Liver (tissue), 9 donors: ENCODE measurements around the gene ADNP2. TPM values are rescaled to one million over a fixed set of nuclear protein-coding genes. Genes with fewer than 3 reads are reported as not detected.

ENCODE experiments used
- DNase-seq: peaks from one replicate; pipeline ENCODE4 v3.0.0-alpha.2; 2017; ENCODE audit warnings: low spot score
- H3K27ac ChIP-seq, 2 donors: one replicate each; pipeline ENCODE4 v1.7.0; 2013; ENCODE audit warnings: inconsistent platforms in 2 of 2, low read length in 2 of 2, control low read depth in 1 of 2, low read depth in 1 of 2, mild to moderate bottlenecking in 1 of 2
- H3K27me3 ChIP-seq, 4 donors: one replicate each; pipeline versions ENCODE4 v1.6.1 to v1.7.0; 2013; ENCODE audit warnings: low read length in 3 of 4, inconsistent platforms in 1 of 4, mild to moderate bottlenecking in 1 of 4, moderate library complexity in 1 of 4; ENCODE audit not compliant: control insufficient read depth in 4 of 4, insufficient read depth in 4 of 4
- H3K36me3 ChIP-seq, 4 donors: one replicate each; pipeline versions ENCODE4 v1.6.1 to v1.7.0; 2013; ENCODE audit warnings: low read length in 3 of 4, mild to moderate bottlenecking in 3 of 4, low read depth in 1 of 4, moderate library complexity in 1 of 4; ENCODE audit not compliant: control insufficient read depth in 4 of 4, insufficient read depth in 3 of 4
- H3K4me1 ChIP-seq, 4 donors: one replicate each; pipeline versions ENCODE4 v1.6.1 to v1.7.0; 2013; ENCODE audit warnings: low read length in 3 of 4, mild to moderate bottlenecking in 3 of 4, moderate library complexity in 1 of 4; ENCODE audit not compliant: control insufficient read depth in 4 of 4, insufficient read depth in 4 of 4
- H3K4me3 ChIP-seq, 3 donors: one replicate each; pipeline versions ENCODE4 v1.6.1 to v1.7.0; 2013; ENCODE audit warnings: low read length in 3 of 3, control low read depth in 1 of 3, low read depth in 1 of 3, mild to moderate bottlenecking in 1 of 3
- H3K9ac ChIP-seq, 2 donors: one replicate each; pipeline ENCODE4 v1.7.0; 2013; ENCODE audit warnings: low read length in 2 of 2, mild to moderate bottlenecking in 2 of 2, moderate library complexity in 2 of 2, control low read depth in 1 of 2, low read depth in 1 of 2
- H3K9me3 ChIP-seq, 4 donors: one replicate each; pipeline versions ENCODE4 v1.6.1 to v1.7.0; 2013; ENCODE audit warnings: low read length in 3 of 4; ENCODE audit not compliant: control insufficient read depth in 4 of 4
- CTCF ChIP-seq: fragments of 150-350 bp; IDR thresholded peaks from 2 replicates; pipeline ENCODE4 v1.5.1; 2017; ENCODE audit warnings: improper control_type of control experiment, low read depth, low read length; ENCODE audit not compliant: missing input control
- FOXA1 ChIP-seq: IDR thresholded peaks from 2 replicates; pipeline ENCODE4 v1.6.1; 2016; ENCODE audit warnings: antibody characterized with exemption
- FOXA2 ChIP-seq: IDR thresholded peaks from 2 replicates; pipeline ENCODE4 v1.6.1; 2016; ENCODE audit warnings: antibody characterized with exemption
- GABPA ChIP-seq, 2 donors: IDR thresholded peaks in 1 of 2; conservative IDR thresholded peaks in 1 of 2; 2 replicates each; pipeline ENCODE4 v1.6.1; 2016; ENCODE audit warnings: antibody characterized with exemption in 2 of 2, mild to moderate bottlenecking in 1 of 2, moderate library complexity in 1 of 2
- HNF4A ChIP-seq, 2 donors: conservative IDR thresholded peaks; 2 replicates each; pipeline ENCODE4 v1.6.1; 2016; ENCODE audit warnings: antibody characterized with exemption in 2 of 2, mild to moderate bottlenecking in 2 of 2
- HNF4G ChIP-seq: IDR thresholded peaks from 2 replicates; pipeline ENCODE4 v1.6.1; 2016; ENCODE audit warnings: antibody characterized with exemption
- JUND ChIP-seq, 2 donors: IDR thresholded peaks; 2 replicates each; pipeline ENCODE4 v1.6.1; 2016; ENCODE audit warnings: antibody characterized with exemption in 2 of 2
- NR2F2 ChIP-seq: IDR thresholded peaks from 2 replicates; pipeline ENCODE4 v1.6.1; 2016; ENCODE audit warnings: antibody characterized with exemption
- RAD21 ChIP-seq, 2 donors: IDR thresholded peaks; 2 replicates each; pipeline ENCODE4 v1.6.1; 2016; ENCODE audit warnings: antibody characterized with exemption in 2 of 2, mild to moderate bottlenecking in 2 of 2
- REST ChIP-seq: IDR thresholded peaks from 2 replicates; pipeline ENCODE4 v1.6.1; 2016; ENCODE audit warnings: antibody characterized with exemption, mild to moderate bottlenecking
- RXRA ChIP-seq, 2 donors: IDR thresholded peaks; 2 replicates each; pipeline ENCODE4 v1.6.1; 2017 to 2018; ENCODE audit warnings: antibody characterized with exemption in 2 of 2, mild to moderate bottlenecking in 1 of 2
- SP1 ChIP-seq: IDR thresholded peaks from 2 replicates; pipeline ENCODE4 v1.6.1; 2018; ENCODE audit warnings: antibody characterized with exemption, mild to moderate bottlenecking
- TAF1 ChIP-seq: conservative IDR thresholded peaks from 2 replicates; pipeline ENCODE4 v1.6.1; 2016; ENCODE audit warnings: antibody characterized with exemption, mild to moderate bottlenecking
- YY1 ChIP-seq: IDR thresholded peaks from 2 replicates; pipeline ENCODE4 v1.6.1; 2016; ENCODE audit warnings: antibody characterized with exemption, mild to moderate bottlenecking
- WGBS: extraction: QIAGEN DNeasy Blood & Tissue Kit; methylation state at CpG from one replicate; pipeline ENCODE4 v1.1.7; 2013; 5-methylcytosine and 5-hydroxymethylcytosine counted together
- polyA plus RNA-seq, 2 donors: library from polyadenylated mRNA; stranded (reverse) in 1 of 2; unstranded in 1 of 2; fragments of 200-250 nt in 1 of 2; fragments of >200 nt in 1 of 2; fragmentation: Nextera tagmentation in 1 of 2; extraction: Ambion mirVana in 1 of 2; gene quantifications; one replicate each; pipeline versions ENCODE4 v1.2.1 to v1.2.3, GENCODE V29; 2013 to 2015
- total RNA-seq, 2 donors: library from RNA; depleted of rRNA; stranded (reverse); fragments of >200 nt; gene quantifications; one replicate each; pipeline ENCODE4 v1.2.3, GENCODE V29; 2014
- TF ChIP-seq, protein P1 (sequence below): IDR thresholded peaks from 2 replicates; pipeline ENCODE4 v1.6.1; 2016; ENCODE audit warnings: antibody characterized with exemption
- TF ChIP-seq, protein P2 (sequence below): IDR thresholded peaks from 2 replicates; pipeline ENCODE4 v1.6.1; 2016; ENCODE audit warnings: antibody characterized with exemption
- TF ChIP-seq, protein P3 (sequence below): IDR thresholded peaks from 2 replicates; pipeline ENCODE4 v1.6.1; 2016; ENCODE audit warnings: antibody characterized with exemption
- donor health status: healthy.
- donor health status: healthy.
- donor health status: healthy.
- donor health status: healthy.
- donor health status: healthy.

The ADNP2 gene
- total and polyA plus RNA-seq, 4 donors, result 2.7 to 9.9 (median 6.4) TPM

GRCh38 chr18:80184243-80184772, 75.2 kb downstream of the ADNP2 start:
- Histone ChIP-seq H3K27ac (no peak overlapping the region), H3K27me3 (no peaks in the 10 kb centered on the region), H3K4me1 (peaks cover 0 to 4% (median 0%) of the 10 kb centered on the region in 4 donors), H3K36me3 (no peaks in the 10 kb centered on the region), H3K9me3 (no peaks in the 10 kb centered on the region), H3K9ac (no peak overlapping the region), H3K4me3 (no peak overlapping the region)
- no peak for DNase-seq
- TF ChIP-seq HNF4A (conservative IDR thresholded peaks at IDR 0.05), result no peak
- no peak for TF ChIP-seq GABPA (IDR thresholded peaks at IDR 0.05 in 1 of 2, conservative IDR thresholded peaks at IDR 0.05 in 1 of 2)
- TF ChIP-seq, protein P1, sequence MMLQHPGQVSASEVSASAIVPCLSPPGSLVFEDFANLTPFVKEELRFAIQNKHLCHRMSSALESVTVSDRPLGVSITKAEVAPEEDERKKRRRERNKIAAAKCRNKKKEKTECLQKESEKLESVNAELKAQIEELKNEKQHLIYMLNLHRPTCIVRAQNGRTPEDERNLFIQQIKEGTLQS, result no peak
- TF ChIP-seq NR2F2, result no peak
- TF ChIP-seq HNF4G, result no peak
- no peak for TF ChIP-seq FOXA1
- TF ChIP-seq REST, result no peak
- TF ChIP-seq YY1, result no peak
- TF ChIP-seq, protein P2, sequence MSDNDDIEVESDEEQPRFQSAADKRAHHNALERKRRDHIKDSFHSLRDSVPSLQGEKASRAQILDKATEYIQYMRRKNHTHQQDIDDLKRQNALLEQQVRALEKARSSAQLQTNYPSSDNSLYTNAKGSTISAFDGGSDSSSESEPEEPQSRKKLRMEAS, result no peak
- TF ChIP-seq RXRA (IDR thresholded peaks at IDR 0.05), result no peak
- TF ChIP-seq TAF1, result no peak
- no peak for TF ChIP-seq SP1
- no peak for TF ChIP-seq FOXA2
- no peak for TF ChIP-seq JUND (IDR thresholded peaks at IDR 0.05)
- WGBS, result 96% methylated on average over 26 of the region's 26 CpGs

DNA sequence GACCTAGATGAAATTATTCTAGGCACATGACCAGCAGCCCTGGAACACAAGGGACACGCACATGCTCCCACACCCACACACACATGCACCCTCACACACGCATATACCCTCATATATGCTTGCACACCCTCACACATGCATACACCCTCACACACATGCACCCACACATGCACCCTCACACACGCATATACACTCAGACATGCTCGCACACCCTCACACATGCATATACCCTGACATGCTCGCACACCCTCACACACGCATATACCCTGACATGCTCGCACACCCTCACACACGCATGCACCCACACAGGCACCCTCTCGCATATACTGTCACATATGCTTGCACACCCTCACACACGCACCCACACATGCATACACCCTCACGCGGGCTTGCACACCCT, 76.5 kb downstream of the ADNP2 start:
- H3K4me3 ChIP-seq, result no peak overlapping the region
- H3K36me3 ChIP-seq, result no peaks in the 10 kb centered on the region
- no peak overlapping the region for H3K9ac ChIP-seq
- DNase-seq, result no peak
- WGBS, result 96% methylated on average over 12 of the region's 12 CpGs
- H3K9me3 ChIP-seq, result no peaks in the 10 kb centered on the region
- no peak overlapping the region for H3K27ac ChIP-seq
- H3K27me3 ChIP-seq, result no peaks in the 10 kb centered on the region
- H3K4me1 ChIP-seq, result peaks cover 0 to 4% (median 0%) of the 10 kb centered on the region in 4 donors
- TF ChIP-seq GABPA (IDR thresholded peaks at IDR 0.05 in 1 of 2, conservative IDR thresholded peaks at IDR 0.05 in 1 of 2), result no peak
- no peak for TF ChIP-seq RAD21 (IDR thresholded peaks at IDR 0.05)
- TF ChIP-seq YY1, result no peak
- TF ChIP-seq, protein P3, sequence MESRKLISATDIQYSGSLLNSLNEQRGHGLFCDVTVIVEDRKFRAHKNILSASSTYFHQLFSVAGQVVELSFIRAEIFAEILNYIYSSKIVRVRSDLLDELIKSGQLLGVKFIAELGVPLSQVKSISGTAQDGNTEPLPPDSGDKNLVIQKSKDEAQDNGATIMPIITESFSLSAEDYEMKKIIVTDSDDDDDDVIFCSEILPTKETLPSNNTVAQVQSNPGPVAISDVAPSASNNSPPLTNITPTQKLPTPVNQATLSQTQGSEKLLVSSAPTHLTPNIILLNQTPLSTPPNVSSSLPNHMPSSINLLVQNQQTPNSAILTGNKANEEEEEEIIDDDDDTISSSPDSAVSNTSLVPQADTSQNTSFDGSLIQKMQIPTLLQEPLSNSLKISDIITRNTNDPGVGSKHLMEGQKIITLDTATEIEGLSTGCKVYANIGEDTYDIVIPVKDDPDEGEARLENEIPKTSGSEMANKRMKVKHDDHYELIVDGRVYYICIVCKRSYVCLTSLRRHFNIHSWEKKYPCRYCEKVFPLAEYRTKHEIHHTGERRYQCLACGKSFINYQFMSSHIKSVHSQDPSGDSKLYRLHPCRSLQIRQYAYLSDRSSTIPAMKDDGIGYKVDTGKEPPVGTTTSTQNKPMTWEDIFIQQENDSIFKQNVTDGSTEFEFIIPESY, result no peak
- no peak for TF ChIP-seq FOXA2
- no peak for TF ChIP-seq JUND (IDR thresholded peaks at IDR 0.05)
- TF ChIP-seq NR2F2, result no peak
- TF ChIP-seq HNF4A (conservative IDR thresholded peaks at IDR 0.05), result no peak
- no peak for TF ChIP-seq HNF4G
- no peak for TF ChIP-seq SP1
- TF ChIP-seq, protein P2, result no peak
- TF ChIP-seq TAF1, result no peak
- TF ChIP-seq CTCF, result no peak
